Measurements from ENCODE around the gene DSCAML1.
"Not testable (repeated sequence)": the region's sequence is repeated elsewhere in the genome, so short reads cannot be mapped to it uniquely, and the experiment has no call there.

DSCAML1 gene

GRCh38 chr11:117793583-117793982, 3.4 kb downstream of the DSCAML1 start:
- DNase-seq: no peak

GRCh38 chr11:117792992-117793391, 4.0 kb downstream of the DSCAML1 start:
- no peak for DNase-seq

GRCh38 chr11:117792241-117792640, 4.8 kb downstream of the DSCAML1 start:
- no peak for DNase-seq

GRCh38 chr11:117790279-117790678, 6.7 kb downstream of the DSCAML1 start:
- no peak for DNase-seq

- no peak for DNase-seq
Measured at GRCh38 chr11:117789241-117789640, 7.8 kb downstream of the DSCAML1 start.

- DNase-seq: no peak
Measured at GRCh38 chr11:117786135-117786870, 10.7 kb downstream of the DSCAML1 start.

GRCh38 chr11:117782101-117782500, 14.9 kb downstream of the DSCAML1 start:
- DNase-seq: no peak

- no peak for DNase-seq
Measured at GRCh38 chr11:117781627-117782026, 15.4 kb downstream of the DSCAML1 start.

GRCh38 chr11:117780456-117780855, 16.6 kb downstream of the DSCAML1 start:
- DNase-seq: no peak

- DNase-seq: no peak
Measured at GRCh38 chr11:117774553-117774952, 22.5 kb downstream of the DSCAML1 start.

GRCh38 chr11:117772360-117772759, 24.7 kb downstream of the DSCAML1 start:
- no peak for DNase-seq

- DNase-seq: no peak
Measured at GRCh38 chr11:117771841-117772240, 25.2 kb downstream of the DSCAML1 start.

GRCh38 chr11:117771197-117771596, 25.8 kb downstream of the DSCAML1 start:
- DNase-seq: no peak

GRCh38 chr11:117770061-117770460, 27.0 kb downstream of the DSCAML1 start:
- no peak for DNase-seq

- DNase-seq: no peak
Measured at GRCh38 chr11:117769533-117769932, 27.5 kb downstream of the DSCAML1 start.

GRCh38 chr11:117768506-117768905, 28.5 kb downstream of the DSCAML1 start:
- DNase-seq: no peak

GRCh38 chr11:117767071-117767470, 29.9 kb downstream of the DSCAML1 start:
- DNase-seq: no peak

GRCh38 chr11:117766576-117766975, 30.4 kb downstream of the DSCAML1 start:
- no peak for DNase-seq

- no peak for DNase-seq
Measured at GRCh38 chr11:117766026-117766425, 31.0 kb downstream of the DSCAML1 start.

GRCh38 chr11:117765068-117765467, 31.9 kb downstream of the DSCAML1 start:
- no peak for DNase-seq

GRCh38 chr11:117763465-117763864, 33.6 kb downstream of the DSCAML1 start:
- DNase-seq: not testable (repeated sequence)

GRCh38 chr11:117761993-117762392, 35.0 kb downstream of the DSCAML1 start:
- DNase-seq: no peak

GRCh38 chr11:117759305-117759704, 37.7 kb downstream of the DSCAML1 start:
- DNase-seq: no peak

GRCh38 chr11:117754030-117754429, 43.0 kb downstream of the DSCAML1 start:
- DNase-seq: no peak

- no peak for DNase-seq
Measured at GRCh38 chr11:117752721-117753237, 44.2 kb downstream of the DSCAML1 start.

All from activated CD4-positive, alpha-beta T cell treated with anti-CD3 and anti-CD28 coated beads, Interleukin-2, amount 50 U/mL, for 4 hours (primary cell).